Right lobe of liver (tissue), 6 donors: ENCODE data around the gene ATP13A3. TPM values are rescaled to one million over a fixed set of nuclear protein-coding genes. Genes with fewer than 3 reads are reported as not detected.
A peak's percentile ranks its signal among the peaks of the same experiment; 100 is the strongest.

Experiments
- ATAC-seq, 4 donors: fragments of 200-7000 bp; cut with Tn5 transposase; one replicate each; pipeline ENCODE4 v1.9.1; 2020; ENCODE audit warnings: mild to moderate bottlenecking in 4 of 4, moderate library complexity in 4 of 4
- DNase-seq, 3 donors: peaks; one replicate each; pipeline ENCODE4 v3.0.0-alpha.2; 2020
- H3K27ac ChIP-seq, 3 donors: fragments of 200-600 bp; one replicate each; pipeline ENCODE4 v1.8.0; 2022
- H3K27me3 ChIP-seq, 2 donors: fragments of 200-600 bp; one replicate each; pipeline ENCODE4 v1.8.0; 2022
- H3K36me3 ChIP-seq, 4 donors: fragments of 200-600 bp; sonication (generic) in 1 of 4; one replicate each; pipeline versions ENCODE4 v1.5.1 to v1.8.0; 2017 to 2022; ENCODE audit warnings: control low read depth in 1 of 4
- H3K4me1 ChIP-seq, 4 donors: fragments of 200-600 bp; sonication (generic) in 1 of 4; one replicate each; pipeline versions ENCODE4 v1.5.1 to v1.8.0; 2017 to 2022; ENCODE audit warnings: control low read depth in 1 of 4
- H3K4me3 ChIP-seq, 3 donors: fragments of 200-600 bp; one replicate each; pipeline ENCODE4 v1.8.0; 2022
- H3K9me3 ChIP-seq, 4 donors: fragments of 200-600 bp; sonication (generic) in 1 of 4; one replicate each; pipeline versions ENCODE4 v1.5.1 to v1.8.0; 2017 to 2022; ENCODE audit warnings: control low read depth in 1 of 4
- CTCF ChIP-seq, 4 donors: fragments of 200-600 bp in 3 of 4; fragments of 450-650 bp in 1 of 4; IDR thresholded peaks; one replicate each; pipeline versions ENCODE4 v1.5.1 to v1.8.0; 2016 to 2022; ENCODE audit warnings: antibody characterized with exemption in 4 of 4, mild to moderate bottlenecking in 2 of 4
- POLR2A ChIP-seq: fragments of 450-650 bp; IDR thresholded peaks from one replicate; pipeline ENCODE4 v1.6.1; 2017; ENCODE audit warnings: antibody characterized with exemption, mild to moderate bottlenecking
- WGBS: methylation state at CpG from one replicate; pipeline ENCODE4 v1.1.6; 2018; ENCODE audit warnings: low coverage, low lambda C conversion rate; ENCODE audit not compliant: insufficient coverage; ENCODE audit errors: missing lambda C conversion rate; 5-methylcytosine and 5-hydroxymethylcytosine counted together
- intact Hi-C, 2 donors: fragments of 100-400 bp; cut with DNase I; formaldehyde crosslinking; loops; one replicate each; pipeline versions ENCODE4 v1.11.2 to v1.14.1; 2022
- total RNA-seq, 6 experiments: library from RNA; depleted of rRNA in 2 of 6; stranded (reverse); fragments of >200 nt in 2 of 6; fragmentation: NEBNext Ultra II Directional in 3 of 6; extraction: Animal tissue kit (Norgen Biotek cat#: 25700) in 3 of 6; gene quantifications; one replicate each; pipeline versions ENCODE4 v1.1.0 to v1.2.4, GENCODE V29; 2016 to 2023
- donor health status: DM: no; HTN: yes; CAD: no.
- donor health status: DM: no; HTN: no; CAD: no.
- donor health status: DM: no; HTN: no; CAD: no.
- donor health status: DM: no; HTN: yes; CAD: no.
- donor health status: DM: no; HTN: yes; CAD: no.

ATP13A3 gene
- total RNA-seq, 6 experiments from 2014 or later = 109 to 172 (median 145) TPM

GRCh38 chr3:194439881-194440550 is 46.8 kb downstream of the ATP13A3 start:
- H3K4me3 ChIP-seq = no peak overlapping the region
- ATAC-seq (no peak), DNase-seq (no peak)
- H3K4me1 ChIP-seq = peaks cover 0 to 2% (median 0%) of the 10 kb centered on the region in 4 donors
- H3K36me3 ChIP-seq = peaks cover 3 to 66% (median 39%) of the 10 kb centered on the region in 4 donors
- H3K27me3 ChIP-seq = no peaks in the 10 kb centered on the region
- no peaks in the 10 kb centered on the region for H3K9me3 ChIP-seq
- intact Hi-C loops = no loop called here
- H3K27ac ChIP-seq = no peak overlapping the region
- WGBS = 81% methylated on average over 6 of the region's 6 CpGs
- no peak for TF ChIP-seq CTCF (IDR thresholded peaks at IDR 0.05)
- no peak for TF ChIP-seq POLR2A

GRCh38 chr3:194434503-194434902 is 52.3 kb downstream of the ATP13A3 start:
- Histone ChIP-seq H3K36me3 (peaks cover 3 to 83% (median 46%) of the 10 kb centered on the region in 4 donors), H3K27ac (no peak overlapping the region), H3K4me1 (peaks cover 0 to 7% (median 0%) of the 10 kb centered on the region in 4 donors), H3K4me3 (no peak overlapping the region), H3K9me3 (no peaks in the 10 kb centered on the region), H3K27me3 (no peaks in the 10 kb centered on the region)
- ATAC-seq (no peak), DNase-seq (no peak)
- intact Hi-C loops = no loop called here
- 63% methylated on average over 3 of the region's 3 CpGs for WGBS
- TF ChIP-seq CTCF (IDR thresholded peaks at IDR 0.05) (no peak), POLR2A (no peak)

GRCh38 chr3:194431554-194431953 is 55.2 kb downstream of the ATP13A3 start:
- peak; percentile 64 to 91 (median 72) for ATAC-seq
- intact Hi-C loops = no loop called here
- peaks cover 3 to 76% (median 39%) of the 10 kb centered on the region in 4 donors for H3K36me3 ChIP-seq

GRCh38 chr3:194425399-194425798 is 61.4 kb downstream of the ATP13A3 start:
- Histone ChIP-seq H3K27me3 (no peaks in the 10 kb centered on the region), H3K27ac (no peak overlapping the region), H3K36me3 (peaks cover 0 to 68% (median 29%) of the 10 kb centered on the region in 4 donors), H3K4me1 (peaks cover 0 to 10% (median 0%) of the 10 kb centered on the region in 4 donors), H3K9me3 (no peaks in the 10 kb centered on the region), H3K4me3 (no peak overlapping the region)
- DNase-seq = no peak
- 80% methylated on average over 4 of the region's 4 CpGs for whole genome bisulfite sequencing
- intact Hi-C loops = no loop called here
- no peak for ATAC-seq
- TF ChIP-seq POLR2A (no peak), CTCF (IDR thresholded peaks at IDR 0.05) (no peak)

More at GRCh38 chr3:194431554-194431953, 55.2 kb downstream of the ATP13A3 start:
- TF ChIP-seq CTCF (IDR thresholded peaks at IDR 0.05) (no peak), POLR2A (no peak)
- Histone ChIP-seq H3K9me3 (no peaks in the 10 kb centered on the region), H3K27ac (no peak overlapping the region), H3K27me3 (no peaks in the 10 kb centered on the region), H3K4me3 (no peak overlapping the region), H3K4me1 (peaks cover 0 to 7% (median 0%) of the 10 kb centered on the region in 4 donors)
- WGBS = 42% methylated on average over 5 of the region's 5 CpGs
- DNase-seq = no peak
